GM18951 (cell line): ENCODE measurements around the gene IQCE.

Experiments
- POLR2A ChIP-seq: IDR thresholded peaks from 4 replicates; pipeline ENCODE4 v1.6.1; 2011; ENCODE audit warnings: mild to moderate bottlenecking; ENCODE audit not compliant: insufficient read length, insufficient read depth; ENCODE audit errors: extremely low read depth
- in situ Hi-C: fragments of 300-500 bp; cut with MboI; formaldehyde crosslinking; loops from one replicate; pipeline ENCODE4 v1.12.0; 2022; ENCODE audit warnings: low sequenced_read_pairs, mixed read lengths, inconsistent platforms; ENCODE audit not compliant: unreplicated experiment

IQCE gene

DNA sequence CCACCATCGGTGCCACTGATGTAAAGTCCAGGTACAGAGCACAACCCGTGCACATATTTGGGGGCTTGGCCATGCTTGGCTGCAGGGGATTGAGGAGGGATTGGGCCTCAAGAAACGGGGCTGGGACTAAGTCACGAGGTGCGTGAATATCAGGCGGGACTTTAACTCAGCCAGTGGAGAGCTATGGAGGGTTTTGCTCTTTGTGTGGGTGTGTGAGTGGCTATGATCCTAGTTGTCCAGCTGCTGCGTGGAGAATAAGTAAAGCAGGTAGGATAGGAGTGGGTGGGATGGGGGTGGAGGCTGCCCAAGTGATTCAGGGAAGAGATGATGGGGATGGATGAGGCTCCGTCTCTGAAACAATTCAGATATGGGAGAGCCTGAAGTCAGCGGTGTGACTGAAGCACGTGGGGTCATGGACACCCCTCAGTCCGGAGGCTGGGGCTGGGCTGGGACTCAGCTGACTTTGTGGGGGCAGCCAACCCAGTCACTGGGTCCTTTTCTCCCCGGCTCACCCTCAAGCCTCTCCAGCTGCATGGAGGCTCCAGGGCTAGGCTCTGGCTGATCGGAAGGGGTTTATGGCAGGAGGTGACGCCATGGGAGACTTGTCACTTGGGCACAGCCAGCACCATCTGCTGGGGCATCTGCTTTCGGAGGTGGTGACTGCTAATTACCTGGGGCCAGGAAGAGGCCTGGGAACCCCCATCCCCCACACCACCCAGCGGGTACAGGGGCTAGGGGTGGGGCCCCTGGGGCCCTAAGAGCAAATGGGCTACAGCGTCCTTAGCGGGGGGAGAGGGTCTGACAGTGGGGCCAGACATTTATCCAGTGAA lies 40.9 kb upstream of the IQCE start:
- in situ Hi-C loops = no loop called here
- TF ChIP-seq POLR2A = no peak

GRCh38 chr7:2518737-2519118 lies 40.1 kb upstream of the IQCE start:
- in situ Hi-C loops = no loop called here
- TF ChIP-seq POLR2A = no peak

DNA sequence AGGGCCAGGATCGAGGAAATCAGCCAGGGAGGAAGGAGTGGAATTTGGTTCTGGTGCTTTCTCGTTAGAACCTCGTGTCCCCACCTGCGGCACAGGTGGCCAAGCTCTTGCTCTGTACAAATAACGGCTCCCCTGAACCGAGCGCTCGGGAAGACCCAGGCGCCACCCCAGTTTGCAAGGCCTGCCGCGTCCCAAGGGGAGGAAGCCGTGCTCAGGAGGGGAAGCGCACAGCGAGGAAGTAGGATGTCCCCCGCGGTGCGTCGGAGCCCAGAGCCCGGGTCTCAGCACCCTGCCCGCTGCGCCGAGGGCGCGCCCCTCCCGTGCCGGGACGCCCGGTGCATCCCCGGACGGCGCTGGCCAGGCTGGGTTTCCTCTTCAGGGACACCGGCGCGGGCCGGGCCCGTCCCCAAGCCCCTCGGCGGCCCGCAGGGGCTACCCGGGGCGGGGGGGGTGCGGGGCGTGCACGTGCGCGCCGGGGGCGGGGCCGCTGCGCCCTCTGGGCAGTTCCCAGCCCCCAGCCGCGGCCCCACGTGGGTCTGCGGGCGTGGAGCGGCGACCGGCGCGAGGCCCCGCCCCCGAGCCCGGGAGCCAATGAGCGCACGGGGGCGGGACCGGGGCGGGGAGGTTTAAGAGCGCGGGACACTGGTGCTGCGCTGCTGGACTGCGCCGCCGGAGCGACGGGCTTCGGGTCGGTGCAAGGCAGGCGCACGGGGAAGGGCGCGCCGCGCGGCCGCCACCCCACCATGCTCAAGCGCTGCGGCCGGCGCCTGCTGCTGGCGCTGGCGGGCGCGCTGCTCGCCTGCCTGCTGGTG lies 39.5 kb upstream of the IQCE start, which contains the start of gene LFNG:
LFNG (plus strand) TSS at position 656 of the 812 bp plus-strand sequence; CDS start at position 744, 88 bp downstream.
- in situ Hi-C loops = no loop called here
- peak; percentile 93 for TF ChIP-seq POLR2A

- TF ChIP-seq POLR2A = no peak
- in situ Hi-C loops = no loop called here
These were observed 38.5 kb upstream of the IQCE start for GRCh38 chr7:2520131-2520760.

- no peak for TF ChIP-seq POLR2A
- in situ Hi-C loops = no loop called here
These were observed 38.0 kb upstream of the IQCE start for GRCh38 chr7:2520761-2521290.

- no peak for TF ChIP-seq POLR2A
- in situ Hi-C loops = no loop called here
These were observed 37.4 kb upstream of the IQCE start for GRCh38 chr7:2521341-2521745.

DNA sequence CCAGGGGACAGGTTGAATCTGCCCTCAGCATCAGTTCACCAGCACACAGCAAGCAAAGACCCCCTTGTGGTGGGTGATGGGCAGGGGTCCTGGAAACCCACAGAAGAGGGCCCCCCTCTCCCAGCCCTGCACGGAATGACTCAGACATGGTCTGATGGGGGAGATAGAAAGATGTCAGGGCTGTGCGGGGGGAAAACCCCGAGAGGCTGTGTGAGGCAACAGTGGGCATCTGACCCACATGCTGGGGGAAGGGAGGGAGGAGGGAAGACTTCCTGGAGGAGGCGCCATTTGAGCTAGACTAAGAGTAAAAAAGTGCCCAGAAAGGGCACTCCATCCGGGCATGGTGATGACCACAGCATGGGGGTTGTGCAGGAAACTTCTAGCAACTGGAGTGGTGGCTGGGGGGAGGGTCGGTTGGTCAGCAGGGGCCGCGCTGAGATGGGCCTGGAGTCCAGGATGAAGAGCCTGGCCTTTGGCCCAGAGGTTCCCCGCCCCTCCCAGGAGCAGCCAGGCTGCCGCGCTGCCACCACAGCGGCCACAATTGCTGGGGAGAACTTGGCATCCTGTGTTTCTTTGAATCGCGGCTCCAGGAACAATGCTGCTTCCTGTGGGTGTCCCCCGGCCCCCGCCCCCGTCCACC lies 36.7 kb upstream of the IQCE start:
- no peak for TF ChIP-seq POLR2A
- in situ Hi-C loops = no loop called here

DNA sequence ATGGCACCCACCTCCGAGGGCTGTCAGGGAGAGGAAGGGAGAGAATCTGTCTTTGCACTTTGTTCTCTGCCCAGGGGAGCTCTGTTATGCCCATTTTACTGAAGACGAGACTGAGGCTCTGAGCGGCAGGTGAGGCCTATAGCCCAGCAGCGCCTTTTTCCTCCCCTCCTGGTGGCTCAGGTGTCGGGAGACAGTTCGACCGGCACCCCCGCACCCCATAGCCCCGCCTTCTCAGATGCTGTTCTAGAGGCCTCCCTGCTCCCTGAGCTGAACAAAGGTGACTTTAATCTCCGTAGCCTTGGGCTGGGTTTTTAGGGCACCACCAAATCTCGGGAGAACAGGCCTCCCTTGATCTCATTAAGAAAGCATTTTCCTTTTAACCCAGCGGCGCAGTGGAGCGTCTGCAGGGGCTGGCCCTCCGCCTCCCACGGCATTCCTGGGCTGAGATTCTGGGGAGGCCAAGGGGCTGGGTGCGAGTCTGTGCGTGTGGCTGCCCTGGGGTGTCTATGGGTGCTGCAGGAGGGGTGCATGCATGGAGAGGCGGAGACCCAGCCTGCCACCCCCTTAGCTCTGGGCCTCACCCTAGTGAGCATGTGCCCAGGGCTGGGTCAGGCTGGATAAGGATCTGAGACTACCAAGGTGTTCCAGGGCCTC lies 35.9 kb upstream of the IQCE start:
- in situ Hi-C loops = no loop called here
- no peak for TF ChIP-seq POLR2A

DNA sequence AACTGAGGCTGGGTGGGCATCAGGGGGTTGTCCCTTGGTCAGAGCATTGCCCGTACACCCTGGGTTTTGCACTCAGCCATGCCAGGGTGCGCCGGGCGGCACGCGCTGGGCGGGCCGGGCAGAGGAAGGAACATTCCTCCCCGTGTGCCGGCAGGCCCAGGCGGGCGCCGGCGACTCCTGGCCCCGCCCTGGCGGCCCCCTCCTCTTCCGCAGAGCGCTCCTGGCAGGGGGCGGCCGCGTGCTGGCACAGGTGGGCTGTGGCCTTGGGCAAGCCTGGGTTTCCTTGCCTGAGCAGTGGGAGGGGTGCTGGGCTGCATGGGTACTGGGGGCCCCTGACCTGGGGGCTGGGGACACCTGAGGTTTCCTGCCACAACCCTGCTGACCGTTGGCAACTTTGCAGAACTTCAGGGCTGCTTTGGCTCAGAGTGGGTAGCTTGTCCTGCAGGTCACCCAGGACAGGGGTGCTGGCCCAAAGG lies 35.3 kb upstream of the IQCE start:
- in situ Hi-C loops = no loop called here
- no peak for TF ChIP-seq POLR2A

GRCh38 chr7:2523941-2524807 lies 34.6 kb upstream of the IQCE start:
- in situ Hi-C loops = no loop called here
- no peak for TF ChIP-seq POLR2A
